ENCODE results near the gene REG3A.

Gene REG3A

DNA sequence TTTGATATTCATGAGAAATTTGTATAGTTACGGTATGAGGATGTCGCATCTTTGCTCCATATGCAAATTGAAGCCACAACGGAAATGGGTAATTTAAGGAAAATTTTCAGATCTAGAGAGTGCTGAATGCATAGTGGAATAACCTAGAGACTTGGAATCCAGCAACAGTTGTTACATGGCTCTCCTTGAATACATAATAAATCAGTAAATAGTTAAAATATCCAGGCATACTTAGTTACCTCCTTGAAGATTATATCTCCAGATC, 33.9 kb downstream of the REG3A start:
- no peak for DNase-seq (ENCODE audit: low read depth)
- TF ChIP-seq CTCF (IDR thresholded peaks at IDR 0.05; ENCODE audit: low read depth, low read length, missing control alignments), result no peak
- H3K4me3 ChIP-seq (ENCODE audit: low read depth, low read length), result no peak overlapping the region

DNA sequence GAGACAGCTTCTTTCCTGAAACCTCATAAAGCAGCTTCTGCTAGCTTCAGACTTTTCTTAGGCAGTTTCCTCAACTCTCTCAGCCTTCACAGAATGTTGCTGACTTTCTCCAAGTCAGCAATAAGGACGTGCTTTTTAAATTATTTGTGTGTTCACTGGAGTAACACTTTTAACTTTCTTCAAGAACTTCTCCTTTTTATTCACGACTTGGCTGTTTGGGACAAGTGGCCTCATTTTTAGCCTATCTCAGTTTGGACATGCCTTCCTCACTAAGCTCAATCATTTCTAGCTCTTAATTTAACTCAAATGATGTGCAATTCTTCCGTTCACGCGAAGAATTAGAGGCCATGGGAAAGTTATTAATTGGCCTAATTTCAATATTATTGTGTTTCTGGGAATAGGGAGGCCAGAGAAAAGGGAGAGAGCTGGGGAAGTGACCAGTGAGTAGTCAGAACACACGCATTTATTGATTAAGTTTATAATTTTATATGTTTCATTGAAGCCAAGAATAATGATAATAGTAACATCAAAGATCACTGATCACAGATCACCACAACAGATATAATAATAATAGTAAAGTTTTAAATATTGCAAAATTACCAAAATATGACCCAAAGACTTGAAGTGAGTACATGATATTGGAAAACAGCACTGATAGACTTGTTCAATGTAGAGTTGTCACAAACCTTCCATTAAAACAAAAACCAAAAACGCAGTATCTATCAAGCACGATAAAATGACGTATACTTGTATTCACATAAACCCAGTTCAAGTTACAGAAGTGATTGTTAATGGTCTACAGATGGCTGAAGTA, 34.4 kb downstream of the REG3A start:
- no peak for TF ChIP-seq CTCF (IDR thresholded peaks at IDR 0.05; ENCODE audit: low read depth, low read length, missing control alignments)
- no peak overlapping the region for H3K4me3 ChIP-seq (ENCODE audit: low read depth, low read length)
- no peak for DNase-seq (ENCODE audit: low read depth)

GRCh38 chr2:79122676-79123075, 36.9 kb downstream of the REG3A start:
- TF ChIP-seq CTCF (IDR thresholded peaks at IDR 0.05; ENCODE audit: low read depth, low read length, missing control alignments), result no peak
- no peak for DNase-seq (ENCODE audit: low read depth)

GRCh38 chr2:79120194-79120713, 39.3 kb downstream of the REG3A start, which contains the start of gene REG1A:
REG1A (plus strand) TSS chr2:79120488; CDS start chr2:79120862, 374 bp downstream.
- TF ChIP-seq CTCF (IDR thresholded peaks at IDR 0.05; ENCODE audit: low read depth, low read length, missing control alignments), result no peak
- DNase-seq (ENCODE audit: low read depth), result no peak
- H3K4me3 ChIP-seq (ENCODE audit: low read depth, low read length), result no peak within 1 kb of the TSS

More at GRCh38 chr2:79122676-79123075, 36.9 kb downstream of the REG3A start:
- H3K4me3 ChIP-seq (ENCODE audit: low read depth, low read length), result no peak overlapping the region

DNA sequence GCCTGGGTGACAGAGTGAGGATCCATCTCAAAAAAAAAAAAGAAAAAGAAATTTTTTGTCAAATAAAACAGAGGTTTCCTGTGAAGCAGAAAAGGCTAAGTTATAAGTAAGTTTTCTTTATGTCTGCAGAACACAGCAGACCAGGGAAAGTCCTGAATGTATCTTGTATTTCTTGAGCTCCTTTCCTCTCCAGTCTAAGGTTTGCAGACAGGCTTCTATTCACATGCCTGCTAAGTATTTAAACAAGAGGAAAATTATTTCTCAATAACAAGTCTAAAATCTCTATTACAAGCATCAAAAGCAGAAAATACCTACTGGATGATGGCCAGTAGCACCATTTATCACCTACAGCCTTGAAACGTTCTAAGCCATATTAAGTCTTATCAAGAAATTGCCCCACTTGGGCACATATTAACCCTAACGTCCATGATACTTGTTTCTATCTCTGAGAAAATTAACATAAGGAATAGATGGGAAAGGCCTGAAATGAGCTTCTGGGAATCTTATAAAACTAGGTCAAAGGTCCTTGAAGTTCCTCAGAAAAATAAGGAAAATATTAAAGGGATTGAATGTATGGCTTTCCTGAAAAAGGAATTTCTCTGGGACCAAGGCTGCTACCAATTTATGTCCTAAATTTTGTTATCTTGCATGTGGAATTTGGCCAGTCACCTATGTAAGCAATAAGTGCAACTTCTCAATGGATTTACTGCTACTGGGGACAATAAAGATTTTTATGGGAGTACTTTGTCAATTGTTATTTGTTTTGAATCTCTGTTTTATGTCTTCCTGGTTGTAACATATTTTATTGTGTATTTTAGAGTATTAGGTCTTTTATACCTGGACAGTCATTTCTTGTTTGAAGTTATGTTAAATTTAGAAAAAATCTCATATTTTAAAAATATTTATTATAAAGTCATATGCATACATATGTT, 42.3 kb downstream of the REG3A start:
- H3K4me3 ChIP-seq (ENCODE audit: low read depth, low read length), result no peak overlapping the region
- no peak for DNase-seq (ENCODE audit: low read depth)
- no peak for TF ChIP-seq CTCF (IDR thresholded peaks at IDR 0.05; ENCODE audit: low read depth, low read length, missing control alignments)

GRCh38 chr2:79114797-79115494, 44.6 kb downstream of the REG3A start:
- no peak for DNase-seq (ENCODE audit: low read depth)
- no peak overlapping the region for H3K4me3 ChIP-seq (ENCODE audit: low read depth, low read length)
- no peak for TF ChIP-seq CTCF (IDR thresholded peaks at IDR 0.05; ENCODE audit: low read depth, low read length, missing control alignments)

All from GM12864 (cell line).